GM23248 (cell line): Measurements from ENCODE around the gene LSM5.

ENCODE experiments used
- EZH2 ChIP-seq: fragments of 200-600 bp; sonication (generic); IDR thresholded peaks from 2 replicates; pipeline ENCODE4 v1.6.1; 2018; ENCODE audit warnings: antibody characterized with exemption, mild to moderate bottlenecking; ENCODE audit not compliant: insufficient read depth, poor library complexity, severe bottlenecking
- EZH2phosphoT487 ChIP-seq: fragments of 200-600 bp; sonication (generic); IDR thresholded peaks from 2 replicates; pipeline ENCODE4 v1.6.1; 2018; ENCODE audit warnings: antibody characterized with exemption, moderate library complexity, mild to moderate bottlenecking, low read depth; ENCODE audit not compliant: insufficient read depth

- TF ChIP-seq EZH2: no peak
- no peak for TF ChIP-seq EZH2phosphoT487
Observed at GRCh38 chr7:32513210-32513609, 23.0 kb upstream of the LSM5 start.
